Eye (tissue), 1 donor: Measurements from ENCODE around the gene GRB7.

Experiments used
- DNase-seq: peaks from one replicate; pipeline ENCODE4 v3.0.0-alpha.2; 2015

The GRB7 gene

DNA sequence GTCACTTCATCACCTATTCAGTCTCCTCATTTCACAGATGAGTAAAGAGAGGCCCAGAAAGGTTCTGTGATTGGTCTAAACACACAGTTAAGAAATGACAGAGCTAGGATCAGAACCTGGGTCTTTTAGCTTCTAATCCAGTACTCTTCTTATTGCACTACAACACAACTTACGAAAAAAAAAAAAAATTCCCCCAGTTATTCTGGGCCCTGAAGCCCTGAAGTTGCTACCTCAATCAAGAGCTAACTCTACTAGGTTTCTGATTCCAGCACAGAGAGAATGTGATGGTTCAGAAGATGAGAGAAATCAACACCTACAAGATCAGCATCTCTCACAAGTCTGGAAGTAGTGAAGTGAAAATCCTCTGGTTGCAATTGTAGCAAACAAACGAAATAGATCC is 37.3 kb downstream of the GRB7 start:
- DNase-seq = no peak

DNA sequence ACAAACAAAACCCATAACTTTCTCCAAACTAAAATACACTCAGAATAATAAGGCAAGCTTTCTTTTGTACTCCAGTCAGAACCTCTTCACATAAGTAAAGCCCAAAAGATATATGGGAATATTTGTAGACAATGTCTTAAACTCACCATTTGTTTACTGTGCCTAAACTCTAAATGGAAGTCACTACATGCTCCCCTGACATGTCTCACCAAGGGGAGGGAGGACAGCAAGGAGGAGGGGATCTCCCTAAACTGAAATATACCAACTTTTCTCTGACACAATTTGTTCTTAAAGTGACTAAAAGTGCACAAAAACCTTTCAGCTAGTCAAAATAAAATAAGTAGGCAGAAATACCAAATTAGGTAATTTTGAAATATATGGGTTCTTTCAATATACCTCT is 38.5 kb downstream of the GRB7 start:
- DNase-seq = no peak

DNA sequence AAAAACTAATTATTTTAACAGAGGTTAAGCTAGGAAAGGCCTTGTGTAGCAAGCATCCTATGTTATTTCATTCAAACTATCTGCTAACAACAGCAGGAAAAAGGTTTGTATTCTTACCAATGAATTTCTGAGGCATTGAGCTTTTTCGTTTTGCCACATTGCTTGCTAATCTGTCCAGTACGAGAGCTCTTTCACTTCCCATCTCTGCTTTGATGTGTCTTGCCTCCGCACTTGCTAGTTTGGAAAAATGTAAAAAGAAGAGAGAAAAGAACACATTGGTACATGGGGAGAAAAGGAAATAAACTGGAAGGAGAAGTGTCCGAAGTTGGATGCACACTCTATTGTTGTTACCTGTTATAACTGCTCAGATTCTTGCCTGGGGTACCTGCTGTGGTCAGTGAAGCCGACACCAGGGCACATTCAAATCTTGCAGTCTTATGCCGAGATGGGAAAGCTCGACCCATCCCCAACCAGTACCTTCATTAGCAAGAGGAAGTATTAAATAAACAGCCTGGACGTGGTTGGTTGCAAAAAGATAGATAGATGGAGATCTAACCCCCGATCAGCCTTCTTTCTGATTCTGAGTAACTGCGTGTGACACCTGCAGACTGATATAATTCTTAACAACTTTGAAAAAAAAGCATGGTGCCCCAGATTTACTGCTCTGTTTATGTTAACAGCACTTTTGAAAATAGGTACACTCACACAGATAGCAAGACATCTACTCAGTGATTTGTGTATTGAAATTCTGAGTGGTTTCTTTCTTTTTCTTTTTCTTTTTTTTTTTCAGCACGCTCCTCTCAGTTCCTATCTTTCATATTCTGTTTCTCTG is 40.0 kb downstream of the GRB7 start:
- no peak for DNase-seq

DNA sequence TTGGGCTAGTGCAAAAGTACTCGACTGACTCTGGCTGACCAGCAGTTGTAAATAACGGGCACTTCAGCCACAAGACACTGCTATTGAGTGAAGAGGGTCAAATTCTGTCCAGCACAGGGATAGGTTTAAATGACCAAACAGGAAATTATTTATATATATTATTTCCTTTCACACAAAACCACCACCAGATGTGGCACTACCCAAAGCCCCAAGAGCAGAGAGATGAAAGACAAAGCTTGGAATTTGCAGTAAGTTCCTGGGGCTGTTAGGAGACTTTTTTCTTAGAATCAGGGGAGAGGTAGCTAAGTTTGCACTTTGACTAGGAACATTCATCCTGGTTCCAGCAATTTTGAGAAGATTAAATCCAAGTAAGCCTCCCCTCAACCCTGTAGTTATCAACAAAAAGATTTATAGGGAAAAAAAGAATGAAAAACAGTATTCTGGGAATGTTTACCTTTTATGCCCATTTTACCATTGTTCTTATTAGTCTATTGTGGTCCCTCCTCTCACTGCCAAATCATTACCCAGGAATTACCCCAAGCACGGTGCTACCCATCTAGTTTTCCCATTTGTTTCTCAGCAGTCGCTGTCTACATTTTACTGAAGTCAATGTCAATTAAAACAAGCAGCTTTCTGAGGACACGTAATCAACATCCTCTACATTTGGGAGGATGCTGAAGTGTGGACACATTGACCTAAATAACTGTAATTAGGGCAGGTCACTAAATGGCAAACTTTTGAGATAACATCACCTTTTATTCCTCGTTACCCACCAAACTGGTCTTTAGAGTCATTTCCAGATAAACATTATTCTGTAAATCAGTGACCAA is 43.5 kb downstream of the GRB7 start:
- no peak for DNase-seq

DNA sequence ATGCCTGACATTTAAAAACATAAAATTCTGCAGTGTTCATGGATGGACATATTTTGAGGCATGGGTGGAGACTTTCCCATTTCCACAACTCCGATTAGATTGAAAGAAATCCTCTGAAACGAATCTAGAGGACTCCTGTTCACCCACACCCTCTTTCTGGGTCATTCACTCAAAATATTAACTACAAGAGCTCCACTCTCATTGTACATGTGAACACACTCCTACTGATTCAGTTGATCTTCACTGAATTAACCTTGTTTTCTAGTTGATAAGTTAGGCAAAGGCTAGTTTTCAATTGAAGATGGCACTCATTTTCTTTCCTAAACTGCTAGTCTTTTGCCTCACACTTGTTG is 44.1 kb downstream of the GRB7 start:
- DNase-seq = no peak

DNA sequence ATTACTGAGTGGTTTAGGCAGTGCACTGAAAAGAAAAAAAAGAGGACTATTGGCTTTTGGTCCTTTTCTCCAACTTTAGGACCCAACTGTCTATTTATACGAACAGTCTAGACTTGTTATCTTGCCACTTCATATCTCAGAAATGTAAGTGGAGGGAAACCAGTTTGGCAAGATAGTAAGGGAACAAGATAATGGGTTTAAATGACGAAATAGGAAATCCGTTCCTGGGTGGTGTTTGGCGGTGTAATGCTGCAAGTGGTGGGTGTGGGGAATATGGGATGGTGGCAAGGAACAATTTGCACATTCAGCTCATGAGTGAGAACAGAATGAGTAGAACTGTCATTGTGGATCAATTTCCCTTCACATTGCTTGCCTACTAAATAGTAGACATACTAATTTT is 44.7 kb downstream of the GRB7 start:
- DNase-seq = no peak

DNA sequence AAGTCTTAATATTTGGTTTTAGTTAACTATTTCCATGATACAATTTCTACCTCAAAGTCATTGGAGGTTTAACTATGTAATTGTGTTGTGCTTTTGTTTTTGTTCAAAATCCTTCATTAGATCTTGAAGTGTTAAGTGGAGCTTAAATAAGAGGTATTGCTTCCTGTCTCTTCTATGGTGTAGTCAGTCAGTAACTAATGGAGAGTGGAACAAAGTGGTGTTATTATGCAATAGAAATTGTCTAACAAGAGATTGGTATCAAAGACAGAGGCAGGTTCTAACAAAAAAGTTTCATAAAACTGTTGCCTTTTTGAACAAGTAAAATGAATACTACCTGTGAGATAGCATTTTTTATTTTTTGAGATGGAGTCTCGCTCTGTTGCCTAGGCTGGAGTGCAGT is 45.2 kb downstream of the GRB7 start:
- DNase-seq = no peak

DNA sequence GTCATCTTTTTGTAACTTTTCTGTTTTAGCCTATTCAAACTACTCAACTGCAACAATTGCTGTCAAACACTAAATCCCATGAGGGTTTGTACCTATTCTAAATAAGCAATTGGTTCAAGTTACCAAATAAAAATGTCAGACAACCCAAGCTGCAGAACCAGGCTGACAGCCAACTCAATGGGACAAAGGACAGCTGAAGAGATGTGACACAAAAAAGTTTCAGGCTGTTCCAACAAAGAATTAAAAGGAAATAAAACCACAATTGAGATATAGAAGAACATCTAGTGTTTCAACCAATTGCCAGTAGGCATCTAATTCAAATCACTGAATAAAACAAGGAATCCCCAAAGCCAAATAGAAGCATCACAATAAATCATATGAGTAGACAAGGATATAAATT is 49.3 kb downstream of the GRB7 start:
- no peak for DNase-seq

DNA sequence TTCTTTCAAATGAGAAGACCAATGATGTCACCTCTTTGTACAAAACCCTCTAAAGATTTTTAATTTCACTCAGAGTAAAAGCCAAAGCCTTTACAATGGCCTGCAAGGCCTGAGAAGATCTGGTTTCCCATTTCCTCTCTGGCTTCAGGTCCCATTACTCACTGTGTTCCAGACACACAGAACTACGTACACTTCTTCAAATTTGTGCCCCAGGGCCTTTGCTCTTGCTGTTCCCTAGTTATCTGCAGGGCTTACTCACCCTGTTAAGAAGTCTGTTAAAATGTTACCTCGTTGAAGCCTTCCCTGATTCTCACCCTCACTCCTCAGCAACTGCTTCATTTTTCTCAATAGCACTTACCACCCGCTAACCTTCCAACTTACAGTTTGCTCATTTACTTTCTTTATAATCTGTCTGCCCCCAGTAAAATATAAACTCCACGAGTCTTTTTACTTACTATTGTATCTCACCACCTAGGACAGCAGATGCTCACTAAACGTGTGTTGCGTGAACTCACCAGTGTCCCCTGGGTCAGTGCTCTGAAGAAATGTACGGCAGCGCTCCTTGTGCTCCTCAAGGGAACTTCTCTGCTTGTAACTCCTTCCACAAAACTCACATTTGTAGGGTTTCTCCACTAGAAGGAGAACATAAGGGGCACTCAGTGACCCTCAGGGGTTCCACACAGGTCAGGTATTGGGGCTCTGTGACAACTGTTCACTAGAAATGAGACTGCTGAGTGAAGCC is 50.2 kb downstream of the GRB7 start:
- no peak for DNase-seq

DNA sequence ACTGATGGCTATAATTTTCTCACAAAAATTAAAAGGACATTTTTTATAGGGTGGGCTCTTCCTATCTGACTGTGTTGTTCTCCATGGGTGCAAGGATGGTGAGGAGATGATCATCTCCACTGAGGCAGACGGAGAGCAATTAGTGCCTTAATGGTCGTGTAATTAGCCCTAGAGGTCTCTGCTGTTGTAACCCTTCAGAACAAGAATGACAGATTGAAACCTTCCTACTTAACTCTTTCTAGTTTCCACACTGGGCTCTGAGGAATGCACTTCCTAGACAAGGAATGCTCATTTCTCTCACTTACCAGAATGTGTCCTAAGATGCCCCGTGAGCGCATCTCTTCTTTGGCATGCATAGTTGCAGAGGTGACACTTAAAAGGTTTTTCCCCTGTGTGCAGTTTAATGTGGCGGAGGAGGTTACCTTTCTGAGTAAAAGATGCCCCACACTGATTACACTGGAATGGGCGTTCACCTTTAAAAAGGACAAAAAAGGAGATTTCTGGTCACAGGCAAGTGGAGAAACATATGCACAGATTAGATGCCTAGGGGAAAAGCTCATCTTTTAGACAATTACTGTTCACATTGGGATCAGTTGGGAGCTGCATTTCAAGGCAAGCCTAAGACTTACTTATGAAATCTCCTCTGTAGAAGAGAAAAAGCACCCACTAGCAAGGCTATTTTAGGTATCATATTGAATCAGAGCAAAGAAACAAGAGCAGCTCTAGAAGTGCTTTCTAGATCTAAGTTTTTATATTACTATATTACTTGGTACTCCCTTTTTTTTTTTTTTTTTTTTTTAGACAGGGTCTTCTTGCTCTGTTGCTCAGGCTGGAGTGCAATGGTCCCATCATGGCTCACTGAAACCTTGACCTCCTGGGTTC is 53.6 kb downstream of the GRB7 start:
- DNase-seq = peak; percentile 72

DNA sequence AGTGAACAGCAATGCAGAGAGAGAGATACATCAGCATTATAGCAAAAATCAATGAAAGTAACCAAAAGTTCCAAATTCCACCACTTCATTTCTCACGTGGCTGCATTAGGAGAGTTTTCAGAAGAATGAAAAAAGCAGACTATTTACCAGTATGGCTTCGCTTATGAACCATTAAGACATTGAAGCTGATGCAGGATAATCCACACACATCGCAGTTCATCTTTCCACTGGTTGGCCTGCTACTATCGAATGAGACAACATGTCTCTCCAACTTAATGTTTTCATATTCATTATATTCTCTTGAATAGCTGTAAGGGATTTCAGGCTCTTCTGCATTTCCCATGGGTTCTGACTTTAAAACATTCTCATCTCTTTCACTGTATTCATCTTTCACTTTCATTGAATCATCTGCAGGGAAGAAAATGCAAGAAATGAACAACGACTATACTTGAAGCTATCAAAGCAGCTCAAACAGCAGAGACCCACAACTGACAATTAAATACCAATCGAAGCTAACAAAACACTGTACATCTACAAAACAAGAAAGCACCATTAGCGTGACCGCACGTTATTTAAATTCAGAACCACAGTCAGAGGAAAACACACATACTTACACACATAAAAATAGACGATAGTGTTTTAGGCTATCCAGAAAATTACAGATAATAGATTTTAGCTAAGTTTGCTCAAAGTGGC is 54.9 kb downstream of the GRB7 start:
- no peak for DNase-seq

DNA sequence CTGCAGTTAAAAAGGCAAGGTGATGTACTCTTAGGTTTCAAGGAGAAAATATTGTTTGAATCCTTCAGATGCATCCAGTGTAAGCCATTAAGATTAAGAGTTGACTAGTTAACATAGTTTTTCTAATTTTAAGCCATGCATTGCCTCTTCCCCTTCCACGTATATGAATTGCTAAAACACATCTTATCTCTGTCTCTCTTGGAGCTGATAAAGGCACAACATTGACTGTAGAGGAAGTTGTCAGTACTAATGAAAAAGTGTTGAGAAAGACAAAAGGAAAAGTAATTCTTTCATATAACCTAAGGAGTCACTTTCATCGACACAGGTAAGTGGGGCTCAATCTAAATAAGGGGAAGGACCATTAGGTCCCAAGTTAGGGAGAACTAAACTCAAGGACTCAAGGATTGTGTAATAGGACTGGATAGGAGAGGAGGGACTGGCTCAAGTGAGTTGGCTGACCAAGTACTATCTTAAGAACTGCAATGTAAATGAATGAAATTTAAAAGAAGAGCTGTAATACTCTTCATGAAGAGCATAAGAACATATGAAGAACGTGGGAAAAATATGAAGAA is 55.6 kb downstream of the GRB7 start:
- no peak for DNase-seq

DNA sequence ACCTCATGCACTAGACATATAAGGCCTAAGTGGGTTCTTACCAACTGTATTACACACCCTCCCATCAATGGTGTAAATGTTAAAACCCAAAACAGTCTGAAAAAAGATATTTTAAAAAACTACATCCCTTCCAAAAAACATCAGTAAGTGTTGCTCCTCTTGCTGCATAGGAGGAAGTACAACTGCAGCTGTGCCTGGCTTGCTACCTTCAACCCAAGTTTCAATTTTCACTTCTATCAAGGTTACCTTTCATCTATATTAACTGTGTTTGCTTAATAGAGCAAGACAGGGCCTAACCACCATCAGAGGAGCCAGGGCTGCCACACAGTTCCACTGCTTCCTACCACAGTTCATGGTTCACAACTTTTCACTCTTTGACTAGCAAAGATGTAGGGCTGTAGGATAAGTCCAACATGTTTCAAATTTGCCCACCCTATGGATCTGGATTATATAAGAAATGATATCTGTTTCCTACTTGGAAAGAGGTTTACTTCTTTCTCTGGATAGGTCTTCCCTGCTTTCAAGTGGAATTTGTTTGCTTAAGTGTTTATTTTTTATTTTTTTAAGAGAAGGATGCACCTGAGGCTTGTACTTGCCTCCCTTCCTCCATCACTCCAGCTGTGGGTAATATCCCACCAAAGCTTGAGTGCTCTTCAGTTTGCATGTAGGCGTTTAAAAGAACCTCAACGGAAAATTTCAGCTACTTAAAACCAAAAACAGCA is 56.7 kb downstream of the GRB7 start:
- DNase-seq = no peak
